ENCODE measurements around the gene TMEM161B.
"Not testable (repeated sequence)": the region's sequence is repeated elsewhere in the genome, so short reads cannot be mapped to it uniquely, and the experiment has no call there.

Gene TMEM161B

GRCh38 chr5:88268385-88269184 is at the start of gene TMEM161B:
Gene TMEM161B, minus strand, starts transcription at chr5:88268845. Its CDS starts 122 bp downstream, at chr5:88268723.
- H3K27me3 Mint-ChIP-seq, result no peaks in the 10 kb centered on the region
- peak within 1 kb of the TSS; percentile 89 for H3K27ac Mint-ChIP-seq
- peaks cover 48% of the 10 kb centered on the region for H3K4me1 Mint-ChIP-seq
- peaks cover 52% of the 10 kb centered on the region for H3K36me3 Mint-ChIP-seq
- no peaks in the 10 kb centered on the region for H3K9me3 Mint-ChIP-seq
- peak; percentile 100 for ATAC-seq
- H3K4me3 Mint-ChIP-seq, result peak within 1 kb of the TSS; percentile 88

- H3K36me3 Mint-ChIP-seq, result no peaks in the 10 kb centered on the region
- no peaks in the 10 kb centered on the region for H3K4me1 Mint-ChIP-seq
- H3K4me3 Mint-ChIP-seq, result no peak overlapping the region
- H3K27ac Mint-ChIP-seq, result no peak overlapping the region
- peaks cover 12% of the 10 kb centered on the region for H3K9me3 Mint-ChIP-seq
- H3K27me3 Mint-ChIP-seq, result no peaks in the 10 kb centered on the region
- ATAC-seq, result no peak
Observed at GRCh38 chr5:88304356-88304755, 35.7 kb upstream of the TMEM161B start.

- Mint-ChIP-seq H3K36me3 (no peaks in the 10 kb centered on the region), H3K4me3 (no peak overlapping the region), H3K9me3 (no peaks in the 10 kb centered on the region), H3K4me1 (no peaks in the 10 kb centered on the region), H3K27me3 (no peaks in the 10 kb centered on the region), H3K27ac (no peak overlapping the region)
- no peak for ATAC-seq
Observed at GRCh38 chr5:88298425-88298824, 29.8 kb upstream of the TMEM161B start.

GRCh38 chr5:88290801-88291200 is 22.2 kb upstream of the TMEM161B start:
- peaks cover 6% of the 10 kb centered on the region for H3K4me1 Mint-ChIP-seq
- H3K36me3 Mint-ChIP-seq, result peaks cover 34% of the 10 kb centered on the region
- H3K9me3 Mint-ChIP-seq, result no peaks in the 10 kb centered on the region
- H3K4me3 Mint-ChIP-seq, result no peak overlapping the region
- no peak overlapping the region for H3K27ac Mint-ChIP-seq
- no peak for ATAC-seq
- no peaks in the 10 kb centered on the region for H3K27me3 Mint-ChIP-seq

GRCh38 chr5:88288528-88289197 is 20.0 kb upstream of the TMEM161B start:
- H3K27ac Mint-ChIP-seq, result no peak overlapping the region
- no peaks in the 10 kb centered on the region for H3K9me3 Mint-ChIP-seq
- no peaks in the 10 kb centered on the region for H3K27me3 Mint-ChIP-seq
- no peak overlapping the region for H3K4me3 Mint-ChIP-seq
- ATAC-seq, result no peak
- H3K36me3 Mint-ChIP-seq, result peaks cover 34% of the 10 kb centered on the region
- peaks cover 6% of the 10 kb centered on the region for H3K4me1 Mint-ChIP-seq

DNA sequence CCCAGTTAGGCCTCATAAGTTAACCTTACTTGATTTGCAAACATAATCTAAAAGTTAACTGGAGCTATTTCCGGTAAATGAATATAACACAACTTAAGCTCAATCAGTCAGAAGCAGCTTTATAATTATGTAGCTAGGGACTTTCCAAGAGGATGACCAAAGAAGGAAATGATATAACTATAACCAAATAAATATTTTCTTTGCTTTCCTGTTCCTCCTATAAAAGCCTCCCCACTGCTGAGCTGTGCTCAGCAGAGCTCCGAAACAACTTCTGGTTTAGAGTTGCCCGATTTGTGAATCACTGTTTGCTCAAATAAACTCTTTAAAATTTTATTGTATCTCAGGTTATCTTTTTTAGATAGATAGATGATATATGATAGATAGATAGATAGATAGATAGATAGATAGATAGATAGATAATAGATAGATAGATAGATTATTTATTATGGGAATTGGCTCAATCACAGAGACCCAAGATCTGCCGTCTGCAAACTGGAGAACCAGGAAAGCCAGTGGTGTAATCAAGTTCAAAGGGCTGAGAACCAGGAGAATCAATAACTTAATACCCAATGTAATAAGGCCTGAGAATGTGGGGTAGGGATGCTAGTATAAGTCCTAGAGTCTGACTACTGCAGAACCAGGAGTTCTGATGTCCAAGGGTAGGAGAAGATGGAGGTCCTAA is 19.3 kb upstream of the TMEM161B start:
- ATAC-seq, result no peak
- Mint-ChIP-seq H3K27ac (no peak overlapping the region), H3K27me3 (no peaks in the 10 kb centered on the region), H3K4me1 (peaks cover 6% of the 10 kb centered on the region), H3K9me3 (no peaks in the 10 kb centered on the region), H3K4me3 (no peak overlapping the region), H3K36me3 (peaks cover 40% of the 10 kb centered on the region)

GRCh38 chr5:88287302-88287701 is 18.7 kb upstream of the TMEM161B start:
- no peak for ATAC-seq
- H3K27ac Mint-ChIP-seq, result no peak overlapping the region
- H3K4me3 Mint-ChIP-seq, result no peak overlapping the region
- no peaks in the 10 kb centered on the region for H3K9me3 Mint-ChIP-seq
- H3K36me3 Mint-ChIP-seq, result peaks cover 47% of the 10 kb centered on the region
- peaks cover 6% of the 10 kb centered on the region for H3K4me1 Mint-ChIP-seq
- no peaks in the 10 kb centered on the region for H3K27me3 Mint-ChIP-seq

- H3K27me3 Mint-ChIP-seq, result no peaks in the 10 kb centered on the region
- H3K4me1 Mint-ChIP-seq, result peaks cover 6% of the 10 kb centered on the region
- peaks cover 49% of the 10 kb centered on the region for H3K36me3 Mint-ChIP-seq
- no peak overlapping the region for H3K27ac Mint-ChIP-seq
- H3K9me3 Mint-ChIP-seq, result no peaks in the 10 kb centered on the region
- no peak for ATAC-seq
- H3K4me3 Mint-ChIP-seq, result no peak overlapping the region
Observed at GRCh38 chr5:88283690-88284089, 15.0 kb upstream of the TMEM161B start.

DNA sequence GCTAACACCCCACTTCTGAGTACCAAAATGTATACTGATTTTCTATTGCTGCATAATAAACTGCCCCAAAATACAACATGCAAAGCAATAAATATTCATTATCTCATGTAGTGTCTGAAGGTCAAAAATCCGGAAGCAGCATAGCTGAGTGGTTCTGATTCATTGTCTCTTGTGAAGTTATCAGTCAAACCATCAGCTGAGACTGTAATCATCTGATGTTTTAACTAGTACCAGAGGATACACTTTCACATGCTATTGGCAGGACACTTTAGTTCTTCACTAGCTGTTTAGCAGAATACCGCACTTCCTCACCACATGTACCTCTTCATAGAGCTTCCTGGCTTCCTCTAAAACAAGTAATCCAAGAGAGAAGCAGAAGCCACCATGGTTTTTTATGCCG is 12.7 kb upstream of the TMEM161B start:
- Mint-ChIP-seq H3K36me3 (peaks cover 38% of the 10 kb centered on the region), H3K4me1 (no peaks in the 10 kb centered on the region), H3K9me3 (no peaks in the 10 kb centered on the region), H3K27ac (no peak overlapping the region), H3K27me3 (no peaks in the 10 kb centered on the region), H3K4me3 (no peak overlapping the region)
- ATAC-seq, result no peak

DNA sequence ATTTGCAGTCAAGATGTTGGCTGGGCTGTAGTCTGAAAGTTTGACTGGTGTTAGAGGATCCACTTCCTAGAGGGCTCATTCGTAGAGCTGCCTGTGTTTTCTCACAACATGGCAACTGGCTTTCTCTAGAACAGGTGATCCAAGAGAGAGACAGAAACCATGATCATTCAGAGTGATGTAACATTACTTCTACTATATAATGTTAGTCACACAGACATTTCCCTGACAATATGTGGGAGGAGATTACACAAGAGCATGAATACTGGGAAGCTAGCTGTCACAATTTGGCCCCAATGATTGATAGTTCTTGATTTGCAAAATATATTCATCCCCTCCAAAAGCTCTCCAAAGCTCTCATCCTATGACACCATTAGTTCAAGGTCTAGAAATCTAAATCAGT is 10.9 kb upstream of the TMEM161B start:
- no peak for ATAC-seq
- H3K27me3 Mint-ChIP-seq, result no peaks in the 10 kb centered on the region
- no peak overlapping the region for H3K27ac Mint-ChIP-seq
- H3K4me1 Mint-ChIP-seq, result peaks cover 8% of the 10 kb centered on the region
- no peak overlapping the region for H3K4me3 Mint-ChIP-seq
- H3K36me3 Mint-ChIP-seq, result peaks cover 43% of the 10 kb centered on the region
- H3K9me3 Mint-ChIP-seq, result no peaks in the 10 kb centered on the region

- no peak overlapping the region for H3K4me3 Mint-ChIP-seq
- no peak for ATAC-seq
- H3K36me3 Mint-ChIP-seq, result peaks cover 35% of the 10 kb centered on the region
- no peaks in the 10 kb centered on the region for H3K9me3 Mint-ChIP-seq
- H3K27ac Mint-ChIP-seq, result no peak overlapping the region
- peaks cover 20% of the 10 kb centered on the region for H3K4me1 Mint-ChIP-seq
- H3K27me3 Mint-ChIP-seq, result no peaks in the 10 kb centered on the region
Observed at GRCh38 chr5:88276378-88276777, 7.7 kb upstream of the TMEM161B start.

- H3K27me3 Mint-ChIP-seq, result no peaks in the 10 kb centered on the region
- ATAC-seq, result no peak
- H3K4me1 Mint-ChIP-seq, result peaks cover 28% of the 10 kb centered on the region
- no peak overlapping the region for H3K27ac Mint-ChIP-seq
- H3K36me3 Mint-ChIP-seq, result peaks cover 35% of the 10 kb centered on the region
- H3K9me3 Mint-ChIP-seq, result no peaks in the 10 kb centered on the region
- no peak overlapping the region for H3K4me3 Mint-ChIP-seq
Observed at GRCh38 chr5:88275581-88275980, 6.9 kb upstream of the TMEM161B start.

- peak overlapping the region; percentile 89 for H3K27ac Mint-ChIP-seq
- ATAC-seq, result peak; percentile 25
- H3K4me3 Mint-ChIP-seq, result peak overlapping the region; percentile 88
- H3K36me3 Mint-ChIP-seq, result peaks cover 51% of the 10 kb centered on the region
- H3K4me1 Mint-ChIP-seq, result peaks cover 48% of the 10 kb centered on the region
- H3K9me3 Mint-ChIP-seq, result no peaks in the 10 kb centered on the region
- H3K27me3 Mint-ChIP-seq, result no peaks in the 10 kb centered on the region
Observed at GRCh38 chr5:88269222-88269771, 652 bp upstream of the TMEM161B start.

DNA sequence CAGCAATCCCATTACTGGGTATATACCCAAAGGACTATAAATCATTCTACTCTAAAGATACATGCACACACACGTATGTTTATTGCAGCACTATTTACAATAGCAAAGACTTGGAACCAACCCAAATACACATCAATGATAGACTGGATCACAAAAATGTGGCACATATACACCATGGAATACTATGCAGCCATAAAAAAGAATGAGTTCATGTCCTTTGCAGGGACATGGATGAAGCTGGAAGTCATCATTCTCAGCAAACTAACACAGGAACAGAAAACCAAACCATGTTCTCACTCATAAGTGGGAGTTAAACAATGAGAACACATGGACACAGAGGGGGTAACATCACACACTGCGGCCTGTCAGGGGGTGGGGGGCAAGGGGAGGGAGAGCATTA is 4.1 kb downstream of the TMEM161B start:
- H3K27ac Mint-ChIP-seq, H3K27me3 Mint-ChIP-seq, ATAC-seq, H3K9me3 Mint-ChIP-seq, H3K4me3 Mint-ChIP-seq: not testable (repeated sequence)
- H3K36me3 Mint-ChIP-seq, result peaks cover 61% of the 10 kb centered on the region
- peaks cover 58% of the 10 kb centered on the region for H3K4me1 Mint-ChIP-seq

- H3K9me3 Mint-ChIP-seq, result no peaks in the 10 kb centered on the region
- no peak overlapping the region for H3K27ac Mint-ChIP-seq
- no peak overlapping the region for H3K4me3 Mint-ChIP-seq
- no peak for ATAC-seq
- peaks cover 69% of the 10 kb centered on the region for H3K36me3 Mint-ChIP-seq
- H3K4me1 Mint-ChIP-seq, result peaks cover 62% of the 10 kb centered on the region
- H3K27me3 Mint-ChIP-seq, result no peaks in the 10 kb centered on the region
Observed at GRCh38 chr5:88263349-88263748, 5.3 kb downstream of the TMEM161B start.

Measured in stimulated activated memory B cell treated with anti-CD40 and anti-IgM and Interleukin-4, amounts not matched to agents 10 μg/mL and 1 μg/mL and 100 μg/mL, for 72 hours (primary cell).